Activated B cell treated with CpG ODN at 0.5 μM for 24 hours (primary cell): ENCODE data around the gene PHACTR4. TPM values are rescaled to one million over a fixed set of nuclear protein-coding genes. Genes with fewer than 3 reads are reported as not detected.
"Not testable (repeated sequence)": the region's sequence is repeated elsewhere in the genome, so short reads cannot be mapped to it uniquely, and the experiment has no call there.

Experiments used
- ATAC-seq: fragments of 200-7000 bp; cut with Tn5 transposase; one replicate; pipeline ENCODE4 v1.10.0; 2021; ENCODE audit warnings: low read depth, mild to moderate bottlenecking, moderate library complexity
- CTCF ChIA-PET: fragments of 350-600 bp; sonication (Branson Sonifier 250); formaldehyde crosslinking; loops from one replicate; lab custom pipeline; 2021; ENCODE audit warnings: antibody characterized with exemption; lab: Charles Lee
- POLR2A ChIA-PET: fragments of 350-600 bp; sonication (Branson Sonifier 250); formaldehyde crosslinking; loops from one replicate; lab custom pipeline; 2021; ENCODE audit warnings: antibody characterized with exemption; lab: Charles Lee
- DNase-seq: peaks from one replicate; pipeline ENCODE4 v3.0.0; 2022
- H3K27ac Mint-ChIP-seq: one replicate; pipeline ENCODE4 v1.8.0; 2020; ENCODE audit warnings: mixed read lengths
- H3K27me3 Mint-ChIP-seq: one replicate; pipeline ENCODE4 v1.8.0; 2021; ENCODE audit warnings: mixed read lengths
- H3K36me3 Mint-ChIP-seq: one replicate; pipeline ENCODE4 v1.8.0; 2021; ENCODE audit warnings: low read depth, mixed read lengths
- H3K4me1 Mint-ChIP-seq: one replicate; pipeline ENCODE4 v1.8.0; 2021; ENCODE audit warnings: mixed read lengths
- H3K4me3 Mint-ChIP-seq: one replicate; pipeline ENCODE4 v1.8.0; 2020; ENCODE audit warnings: mild to moderate bottlenecking, mixed read lengths
- H3K9me3 Mint-ChIP-seq: one replicate; pipeline ENCODE4 v1.8.0; 2020; ENCODE audit warnings: mixed read lengths
- intact Hi-C: fragments of 100-400 bp; cut with micrococcal nuclease; formaldehyde crosslinking; loops from one replicate; pipeline ENCODE4 v1.15.1; 2024
- total RNA-seq: library from RNA; stranded (reverse); gene quantifications from 2 replicates; pipeline ENCODE4 v1.2.3, GENCODE V29; 2022
- TF ChIP-seq, protein P1 (sequence below): fragments of 200-600 bp; IDR thresholded peaks from one replicate; pipeline ENCODE4 v1.8.0; 2022; ENCODE audit warnings: antibody characterized with exemption, mild to moderate bottlenecking

The PHACTR4 gene
- total RNA-seq, 1 donor from 2014 or later = 31.5 TPM

DNA sequence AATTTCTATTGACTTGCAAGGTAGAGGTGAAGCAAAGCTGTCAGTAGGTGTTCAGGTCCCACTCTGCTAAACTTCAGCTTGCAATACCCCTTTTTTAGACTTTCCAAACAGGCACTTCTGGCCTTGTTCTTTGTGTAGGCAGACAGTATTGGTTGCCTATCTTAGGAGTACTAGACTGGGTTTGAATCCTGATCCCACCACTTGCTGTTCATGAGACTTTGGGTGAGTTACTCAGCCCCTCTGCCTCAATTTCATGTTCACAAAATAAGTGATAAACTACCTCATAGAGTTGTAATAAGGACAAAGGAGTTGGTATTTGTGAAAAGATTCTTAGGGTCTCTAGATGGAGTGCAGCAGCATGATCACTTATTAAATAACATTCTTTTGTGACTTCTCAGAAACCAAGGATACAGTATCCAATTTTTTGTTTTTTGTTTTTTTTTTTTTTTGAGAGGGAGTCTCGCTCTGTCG lies 141.5 kb downstream of the PHACTR4 start:
- CTCF ChIA-PET = interaction anchor here (2.5 kb wide), 1 partner anchor 92 kb away, joined by 6 read pairs; no protein-coding TSS in a partner anchor
- intact Hi-C loops = no loop called here
- no peaks in the 10 kb centered on the region for H3K27me3 Mint-ChIP-seq
- peak overlapping the region; percentile 98 for H3K27ac Mint-ChIP-seq
- no peak for DNase-seq
- H3K4me1 Mint-ChIP-seq = peaks cover 44% of the 10 kb centered on the region
- POLR2A ChIA-PET = interaction anchor here (0.6 to 10.6 kb wide), 22 partner anchors 11 to 1923 kb away, joined by 3 to 190 read pairs (median 4); partner anchors contain the start of genes RNU11, TAF12 and YTHDF2
- no peaks in the 10 kb centered on the region for H3K9me3 Mint-ChIP-seq
- H3K36me3 Mint-ChIP-seq = peaks cover 84% of the 10 kb centered on the region
- TF ChIP-seq, protein P1, sequence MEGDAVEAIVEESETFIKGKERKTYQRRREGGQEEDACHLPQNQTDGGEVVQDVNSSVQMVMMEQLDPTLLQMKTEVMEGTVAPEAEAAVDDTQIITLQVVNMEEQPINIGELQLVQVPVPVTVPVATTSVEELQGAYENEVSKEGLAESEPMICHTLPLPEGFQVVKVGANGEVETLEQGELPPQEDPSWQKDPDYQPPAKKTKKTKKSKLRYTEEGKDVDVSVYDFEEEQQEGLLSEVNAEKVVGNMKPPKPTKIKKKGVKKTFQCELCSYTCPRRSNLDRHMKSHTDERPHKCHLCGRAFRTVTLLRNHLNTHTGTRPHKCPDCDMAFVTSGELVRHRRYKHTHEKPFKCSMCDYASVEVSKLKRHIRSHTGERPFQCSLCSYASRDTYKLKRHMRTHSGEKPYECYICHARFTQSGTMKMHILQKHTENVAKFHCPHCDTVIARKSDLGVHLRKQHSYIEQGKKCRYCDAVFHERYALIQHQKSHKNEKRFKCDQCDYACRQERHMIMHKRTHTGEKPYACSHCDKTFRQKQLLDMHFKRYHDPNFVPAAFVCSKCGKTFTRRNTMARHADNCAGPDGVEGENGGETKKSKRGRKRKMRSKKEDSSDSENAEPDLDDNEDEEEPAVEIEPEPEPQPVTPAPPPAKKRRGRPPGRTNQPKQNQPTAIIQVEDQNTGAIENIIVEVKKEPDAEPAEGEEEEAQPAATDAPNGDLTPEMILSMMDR = no peak
- H3K4me3 Mint-ChIP-seq = peak overlapping the region; percentile 98
- ATAC-seq = peak; percentile 8

GRCh38 chr1:28512058-28512611 lies 142.6 kb downstream of the PHACTR4 start:
- ATAC-seq (no peak), DNase-seq (no peak)
- Mint-ChIP-seq H3K27ac (peak overlapping the region; percentile 82), H3K36me3 (peaks cover 76% of the 10 kb centered on the region), H3K4me3 (peak overlapping the region; percentile 98), H3K4me1 (peaks cover 45% of the 10 kb centered on the region), H3K9me3 (no peaks in the 10 kb centered on the region), H3K27me3 (no peaks in the 10 kb centered on the region)
- ChIA-PET POLR2A (interaction anchor here (0.7 to 10.6 kb wide), 11 partner anchors 42 to 266 kb away, joined by 3 to 190 read pairs (median 6); partner anchors contain the start of genes MED18, RNU11, TAF12 and YTHDF2), CTCF (interaction anchor here (2.5 kb wide), 1 partner anchor 91 kb away, joined by 6 read pairs; no protein-coding TSS in a partner anchor)
- TF ChIP-seq, protein P1 = no peak
- intact Hi-C loops = no loop called here

DNA sequence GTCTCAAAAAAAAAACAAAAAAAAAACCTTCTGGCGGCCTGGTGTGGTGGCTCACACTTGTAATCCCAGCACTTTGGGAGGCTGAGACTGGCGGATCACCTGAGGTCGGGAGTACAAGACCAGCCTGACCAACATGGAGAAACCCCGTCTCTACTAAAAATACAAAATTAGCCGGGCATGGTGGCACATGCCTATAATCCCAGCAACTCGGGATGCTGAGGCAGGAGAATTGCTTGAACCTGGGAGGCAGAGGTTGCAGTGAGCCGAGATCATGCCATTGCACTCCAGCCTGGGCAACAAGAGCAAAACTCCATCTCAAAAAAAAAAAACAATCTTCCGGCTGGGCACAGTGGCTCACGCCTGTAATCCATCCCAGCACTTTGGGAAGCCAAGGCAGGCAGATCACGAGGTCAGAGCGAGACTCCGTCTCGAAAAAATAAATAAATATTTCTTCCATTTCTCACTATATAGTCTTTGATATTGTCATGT lies 144.9 kb downstream of the PHACTR4 start:
- intact Hi-C loops, CTCF ChIA-PET: not testable (repeated sequence)
- H3K4me1 Mint-ChIP-seq = peaks cover 43% of the 10 kb centered on the region

GRCh38 chr1:28516518-28516956 lies 147.0 kb downstream of the PHACTR4 start:
- no peak for ATAC-seq
- Mint-ChIP-seq H3K36me3 (peaks cover 39% of the 10 kb centered on the region), H3K9me3 (no peaks in the 10 kb centered on the region), H3K27me3 (no peaks in the 10 kb centered on the region), H3K4me3 (peak overlapping the region; percentile 5), H3K4me1 (peaks cover 29% of the 10 kb centered on the region), H3K27ac (peak overlapping the region; percentile 62)
- TF ChIP-seq, protein P1 = no peak
- CTCF ChIA-PET = interaction anchor here (0.9 to 2.7 kb wide), 3 partner anchors 9 to 360 kb away, joined by 3 to 13 read pairs (median 8); no protein-coding TSS in a partner anchor
- POLR2A ChIA-PET = interaction anchor here (0.7 to 5.9 kb wide), 9 partner anchors 9 to 368 kb away, joined by 3 to 85 read pairs (median 6); partner anchors contain the start of genes RCC1 and RNU11
- DNase-seq = no peak
- intact Hi-C loops = loop anchor here (5.0 kb wide), 2 partner anchors 241 to 271 kb away; no protein-coding TSS in a partner anchor

More for the DNA sequence above, 144.9 kb downstream of the PHACTR4 start:
- POLR2A ChIA-PET = interaction anchor here (0.8 to 10.6 kb wide), 6 partner anchors 7 to 362 kb away, joined by 3 to 190 read pairs (median 10); partner anchors contain the start of gene RCC1
- not testable (repeated sequence) for H3K4me3 Mint-ChIP-seq, DNase-seq, H3K9me3 Mint-ChIP-seq, H3K27me3 Mint-ChIP-seq, ATAC-seq
- H3K36me3 Mint-ChIP-seq = peaks cover 58% of the 10 kb centered on the region
- peak overlapping the region; percentile 56 for H3K27ac Mint-ChIP-seq

DNA sequence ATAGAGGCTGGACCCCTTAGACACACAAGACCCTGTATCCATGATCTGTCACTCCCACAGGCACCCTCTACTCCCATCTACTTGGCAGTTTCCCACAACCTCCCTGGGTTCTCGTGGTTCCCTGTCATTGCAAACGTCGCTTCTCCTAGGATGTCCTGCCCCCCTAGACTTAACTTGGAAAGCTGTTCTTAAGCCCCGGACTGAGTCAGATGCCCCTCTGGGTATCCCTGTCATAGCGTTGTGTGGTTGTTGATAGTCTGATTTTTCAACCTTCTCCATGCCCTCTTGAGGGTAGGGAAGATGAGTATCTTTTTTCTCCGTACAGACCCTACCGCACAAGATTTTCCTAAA lies 148.1 kb downstream of the PHACTR4 start:
- ChIA-PET POLR2A (interaction anchor here (1.1 to 5.9 kb wide), 5 partner anchors 10 to 85 kb away, joined by 3 to 85 read pairs (median 6); partner anchors contain the start of gene RCC1), CTCF (interaction anchor here (1.7 to 2.7 kb wide), 3 partner anchors 10 to 359 kb away, joined by 8 to 13 read pairs (median 9); no protein-coding TSS in a partner anchor)
- peaks cover 30% of the 10 kb centered on the region for H3K4me1 Mint-ChIP-seq
- TF ChIP-seq, protein P1 = no peak
- H3K27ac Mint-ChIP-seq = peak overlapping the region; percentile 62
- ATAC-seq = no peak
- H3K27me3 Mint-ChIP-seq = no peaks in the 10 kb centered on the region
- no peaks in the 10 kb centered on the region for H3K9me3 Mint-ChIP-seq
- intact Hi-C loops = loop anchor here (5.0 kb wide), 2 partner anchors 240 to 270 kb away; no protein-coding TSS in a partner anchor
- peak; percentile 24 for DNase-seq
- H3K36me3 Mint-ChIP-seq = peaks cover 34% of the 10 kb centered on the region
- peak overlapping the region; percentile 86 for H3K4me3 Mint-ChIP-seq
